NOMO-1 (cell line): ENCODE results near the gene COL5A2.

ENCODE experiments used
- DNase-seq, 2 experiments: peaks; one replicate each; lab custom pipeline; 2025; ENCODE audit not compliant: unreplicated experiment in 2 of 2; lab: John Stamatoyannopoulos, UW

COL5A2 gene

DNA sequence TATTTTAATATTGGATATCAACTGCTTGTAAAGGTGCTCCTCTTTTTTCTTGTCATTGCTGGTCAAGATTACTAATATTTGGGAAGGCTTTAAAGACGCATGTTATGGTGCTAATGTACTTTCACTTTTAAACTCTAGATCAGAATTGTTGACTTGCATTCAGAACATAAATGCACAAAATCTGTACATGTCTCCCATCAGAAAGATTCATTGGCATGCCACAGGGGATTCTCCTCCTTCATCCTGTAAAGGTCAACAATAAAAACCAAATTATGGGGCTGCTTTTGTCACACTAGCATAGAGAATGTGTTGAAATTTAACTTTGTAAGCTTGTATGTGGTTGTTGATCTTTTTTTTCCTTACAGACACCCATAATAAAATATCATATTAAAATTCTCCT, 167.2 kb downstream of the COL5A2 start:
- DNase-seq = no peak

DNA sequence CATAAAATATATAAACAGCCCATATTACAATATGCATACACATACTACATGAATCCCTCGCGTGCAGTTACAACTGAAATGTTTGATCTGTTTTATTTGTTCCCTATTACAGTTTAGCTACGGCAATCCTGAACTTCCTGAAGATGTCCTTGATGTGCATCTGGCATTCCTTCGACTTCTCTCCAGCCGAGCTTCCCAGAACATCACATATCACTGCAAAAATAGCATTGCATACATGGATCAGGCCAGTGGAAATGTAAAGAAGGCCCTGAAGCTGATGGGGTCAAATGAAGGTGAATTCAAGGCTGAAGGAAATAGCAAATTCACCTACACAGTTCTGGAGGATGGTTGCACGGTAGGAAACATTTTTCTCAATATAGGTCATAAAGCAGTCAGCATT, 169.0 kb downstream of the COL5A2 start:
- DNase-seq = no peak

DNA sequence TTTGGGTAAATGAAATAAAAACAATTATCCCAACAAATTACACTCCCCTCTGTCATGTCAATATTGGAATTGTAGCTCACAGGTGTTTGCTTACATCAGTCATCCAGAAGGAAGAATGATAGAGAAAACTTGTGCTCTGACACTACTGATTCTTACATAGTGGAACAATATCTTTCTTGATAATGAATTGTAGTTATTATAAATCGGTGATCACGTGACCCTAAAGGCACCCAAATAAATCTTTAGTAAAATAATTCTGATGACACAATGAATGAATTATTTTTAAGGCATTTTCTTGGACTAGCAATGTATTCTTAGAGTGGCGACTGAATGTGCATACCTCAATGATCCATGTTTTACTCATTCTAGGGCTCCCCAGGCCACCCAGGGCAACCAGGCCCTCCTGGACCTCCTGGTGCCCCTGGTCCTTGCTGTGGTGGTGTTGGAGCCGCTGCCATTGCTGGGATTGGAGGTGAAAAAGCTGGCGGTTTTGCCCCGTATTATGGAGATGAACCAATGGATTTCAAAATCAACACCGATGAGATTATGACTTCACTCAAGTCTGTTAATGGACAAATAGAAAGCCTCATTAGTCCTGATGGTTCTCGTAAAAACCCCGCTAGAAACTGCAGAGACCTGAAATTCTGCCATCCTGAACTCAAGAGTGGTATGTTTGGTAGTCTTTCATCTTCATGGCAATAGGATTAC, 170.9 kb downstream of the COL5A2 start:
- no peak for DNase-seq

DNA sequence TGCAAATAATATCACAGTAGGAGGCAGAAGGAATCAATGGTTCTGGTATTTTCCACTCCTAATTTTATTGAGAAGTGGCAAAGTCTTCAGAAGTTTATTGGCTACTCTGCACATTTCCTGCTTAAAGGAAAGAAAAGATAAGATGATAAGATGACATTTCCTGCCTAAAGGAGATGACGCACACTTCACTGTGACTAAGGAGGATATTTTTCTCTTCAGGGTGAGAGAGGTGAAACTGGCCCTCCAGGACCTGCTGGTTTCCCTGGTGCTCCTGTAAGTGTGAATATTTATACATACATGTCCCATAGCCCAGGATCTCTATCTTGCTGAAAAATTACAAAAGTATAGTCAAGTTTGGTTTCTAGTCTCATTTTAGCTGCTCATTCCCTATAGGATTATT, 177.5 kb downstream of the COL5A2 start:
- DNase-seq = no peak

DNA sequence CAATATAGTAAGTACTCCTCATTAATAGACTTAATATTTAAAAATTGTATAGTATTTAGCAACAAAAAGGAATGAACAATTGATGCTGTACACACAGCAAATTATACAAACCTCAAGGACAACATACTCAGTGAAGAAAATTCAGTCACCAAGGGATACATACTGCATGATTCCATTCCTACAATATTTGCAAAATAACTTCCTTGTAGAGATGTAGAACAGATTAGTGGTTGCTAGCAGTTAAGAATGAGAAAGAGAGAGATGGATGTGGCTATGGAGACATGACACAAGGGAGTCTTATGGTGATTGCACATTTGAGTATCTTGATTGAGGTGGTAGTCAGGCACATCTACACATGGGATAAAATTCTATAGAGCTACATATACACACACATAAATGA, 179.3 kb downstream of the COL5A2 start:
- DNase-seq = no peak

DNA sequence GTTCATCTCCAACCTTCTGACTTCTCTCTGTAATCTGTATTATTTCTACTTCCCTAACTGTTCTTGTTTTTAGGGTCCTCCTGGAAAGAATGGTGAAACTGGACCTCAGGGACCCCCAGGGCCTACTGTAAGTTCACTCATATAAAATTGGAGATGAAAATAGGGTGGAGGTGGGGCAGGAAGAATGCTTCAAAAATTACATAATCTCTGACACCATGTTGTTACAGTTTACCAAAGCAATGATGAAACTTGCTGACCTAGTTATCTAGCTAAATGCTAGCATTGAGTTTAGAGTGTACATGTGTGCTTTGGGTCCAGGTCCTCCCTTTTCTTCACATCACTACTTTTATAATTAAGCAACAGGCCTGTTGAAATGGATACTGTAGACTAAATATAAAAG, 182.3 kb downstream of the COL5A2 start:
- no peak for DNase-seq

DNA sequence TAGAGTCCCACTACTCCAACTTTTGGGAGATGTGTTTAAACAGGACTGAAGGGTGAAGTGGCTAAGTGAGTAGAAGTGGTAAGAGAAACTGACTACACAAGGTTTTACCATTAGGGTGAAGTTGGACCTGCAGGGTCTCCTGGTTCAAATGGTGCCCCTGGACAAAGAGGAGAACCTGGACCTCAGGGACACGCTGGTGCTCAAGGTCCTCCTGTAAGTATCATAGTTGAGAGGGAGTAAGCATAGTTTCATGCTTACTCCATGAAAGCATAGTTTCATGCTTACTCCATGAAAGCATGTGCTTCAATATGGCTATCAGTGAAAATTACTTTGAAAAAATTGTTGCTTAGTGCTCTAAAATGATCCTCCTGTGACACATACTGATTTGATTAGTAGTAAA, 186.3 kb downstream of the COL5A2 start:
- DNase-seq = no peak

DNA sequence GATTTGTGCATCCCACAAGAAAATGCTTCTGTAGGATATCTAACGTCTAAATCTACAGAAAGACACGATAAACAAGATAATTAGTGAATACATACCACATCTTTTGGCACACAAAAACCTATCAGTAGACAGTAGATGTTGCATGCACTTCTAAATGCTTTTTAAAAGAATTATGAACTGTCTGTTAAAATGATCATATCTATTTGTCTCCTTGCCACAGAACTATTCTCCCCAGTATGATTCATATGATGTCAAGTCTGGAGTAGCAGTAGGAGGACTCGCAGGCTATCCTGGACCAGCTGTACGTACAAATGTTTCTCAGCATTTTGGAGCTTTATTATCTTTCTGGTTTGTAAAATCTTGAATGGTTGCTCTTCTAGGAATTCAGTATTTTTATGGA, 192.7 kb downstream of the COL5A2 start:
- DNase-seq = no peak

DNA sequence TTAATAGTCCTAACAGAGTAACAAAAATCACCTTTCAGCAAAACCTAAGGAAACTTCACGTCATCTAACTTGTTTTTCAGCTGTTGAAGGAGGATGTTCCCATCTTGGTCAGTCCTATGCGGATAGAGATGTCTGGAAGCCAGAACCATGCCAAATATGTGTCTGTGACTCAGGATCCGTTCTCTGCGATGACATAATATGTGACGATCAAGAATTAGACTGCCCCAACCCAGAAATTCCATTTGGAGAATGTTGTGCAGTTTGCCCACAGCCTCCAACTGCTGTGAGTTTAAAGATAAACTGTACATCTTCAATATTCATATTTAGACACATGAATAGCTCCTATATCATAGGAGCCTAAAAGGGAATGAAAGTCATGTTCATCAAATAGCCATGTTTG, 194.9 kb downstream of the COL5A2 start:
- DNase-seq = no peak

DNA sequence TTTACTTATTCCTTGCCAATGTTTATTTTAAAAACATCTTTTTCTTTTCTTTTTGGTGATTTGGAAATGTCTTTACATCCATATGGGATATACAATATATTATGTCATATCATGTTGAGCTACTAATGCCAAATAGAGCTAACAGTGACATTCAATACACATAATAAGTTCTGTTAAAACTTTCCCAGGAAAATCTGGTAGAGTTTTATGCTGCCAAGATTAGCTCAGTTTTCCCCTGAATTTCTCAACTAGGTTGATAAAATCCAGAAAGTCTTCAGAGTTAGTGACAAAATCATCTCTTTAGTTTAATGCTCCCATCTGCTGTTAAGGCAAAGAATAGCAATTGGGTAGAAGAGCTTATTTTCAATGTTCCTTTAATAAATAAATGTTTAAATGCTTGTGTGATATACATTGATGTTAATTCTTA, 195.5 kb downstream of the COL5A2 start:
- no peak for DNase-seq

DNA sequence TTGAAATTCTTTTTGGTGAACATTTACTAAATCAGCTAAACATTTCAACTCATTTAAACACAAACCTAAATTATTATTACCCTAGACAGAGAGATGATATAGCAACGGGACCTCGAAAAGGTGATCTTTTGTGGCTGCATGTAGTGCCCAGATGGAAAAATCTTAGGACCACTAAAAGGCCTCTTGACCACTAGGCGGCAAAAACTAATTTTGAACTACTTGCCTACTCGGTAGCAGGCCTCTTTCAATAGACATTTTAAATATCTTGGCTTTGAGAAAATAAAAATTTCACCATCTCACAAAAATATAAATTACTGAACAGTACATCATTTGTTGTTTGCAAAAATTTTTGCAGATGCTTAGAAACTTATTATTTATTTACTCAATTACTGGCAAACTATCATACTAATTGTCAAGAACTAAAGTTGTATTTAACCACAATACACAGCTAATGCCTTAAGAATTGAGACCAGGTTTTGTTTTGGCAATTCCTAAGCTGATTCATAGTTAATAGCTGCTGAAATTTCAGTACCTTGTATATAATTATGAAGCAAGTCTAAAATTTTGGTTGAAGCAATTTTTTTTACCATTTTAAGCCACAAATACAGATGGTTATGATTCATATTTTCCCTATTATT, 196.0 kb downstream of the COL5A2 start:
- DNase-seq = no peak
